Measurements from ENCODE around the gene ASPHD2.

DNA sequence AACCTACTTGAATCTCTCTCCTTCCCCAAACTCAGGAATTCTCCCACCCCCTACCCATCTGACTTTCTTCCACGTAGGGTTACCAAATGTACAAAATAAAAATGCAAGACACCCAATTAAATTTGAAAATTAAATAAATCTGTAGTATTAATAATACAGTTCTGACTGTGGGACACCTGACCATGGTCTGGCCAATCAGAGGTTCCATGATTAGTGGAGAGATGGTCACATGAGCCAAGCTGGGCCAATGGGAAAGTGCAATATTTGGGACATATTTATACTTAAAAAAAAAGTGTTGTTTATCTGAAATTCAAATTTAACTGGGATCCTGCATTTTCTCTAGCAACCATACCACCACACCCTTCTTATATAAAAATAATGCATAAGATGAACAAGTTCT, 29.8 kb upstream of the ASPHD2 start:
- TF ChIP-seq, protein P1, sequence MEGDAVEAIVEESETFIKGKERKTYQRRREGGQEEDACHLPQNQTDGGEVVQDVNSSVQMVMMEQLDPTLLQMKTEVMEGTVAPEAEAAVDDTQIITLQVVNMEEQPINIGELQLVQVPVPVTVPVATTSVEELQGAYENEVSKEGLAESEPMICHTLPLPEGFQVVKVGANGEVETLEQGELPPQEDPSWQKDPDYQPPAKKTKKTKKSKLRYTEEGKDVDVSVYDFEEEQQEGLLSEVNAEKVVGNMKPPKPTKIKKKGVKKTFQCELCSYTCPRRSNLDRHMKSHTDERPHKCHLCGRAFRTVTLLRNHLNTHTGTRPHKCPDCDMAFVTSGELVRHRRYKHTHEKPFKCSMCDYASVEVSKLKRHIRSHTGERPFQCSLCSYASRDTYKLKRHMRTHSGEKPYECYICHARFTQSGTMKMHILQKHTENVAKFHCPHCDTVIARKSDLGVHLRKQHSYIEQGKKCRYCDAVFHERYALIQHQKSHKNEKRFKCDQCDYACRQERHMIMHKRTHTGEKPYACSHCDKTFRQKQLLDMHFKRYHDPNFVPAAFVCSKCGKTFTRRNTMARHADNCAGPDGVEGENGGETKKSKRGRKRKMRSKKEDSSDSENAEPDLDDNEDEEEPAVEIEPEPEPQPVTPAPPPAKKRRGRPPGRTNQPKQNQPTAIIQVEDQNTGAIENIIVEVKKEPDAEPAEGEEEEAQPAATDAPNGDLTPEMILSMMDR (IDR thresholded peaks at IDR 0.05; ENCODE audit: low read length) = no peak
- TF ChIP-seq EZH2 (IDR thresholded peaks at IDR 0.05; ENCODE audit: borderline replicate concordance, low read length) = no peak

All from OCI-LY1 (cell line).